HG02884 (cell line): ENCODE measurements around the gene SAMD3.
"Not testable (repeated sequence)": the region's sequence is repeated elsewhere in the genome, so short reads cannot be mapped to it uniquely, and the experiment has no call there.

ENCODE experiments used
- ATAC-seq: cut with Tn5 transposase; IDR thresholded peaks from one replicate; pipeline ENCODE4 v1.9.1; 2021; ENCODE audit warnings: mild to moderate bottlenecking, moderate library complexity; ENCODE audit not compliant: unreplicated experiment

SAMD3 gene

GRCh38 chr6:130182466-130182865 is 40.3 kb downstream of the SAMD3 start:
- ATAC-seq: no peak

GRCh38 chr6:130178692-130179091 is 44.1 kb downstream of the SAMD3 start:
- ATAC-seq: no peak

GRCh38 chr6:130176378-130176777 is 46.4 kb downstream of the SAMD3 start:
- no peak for ATAC-seq

GRCh38 chr6:130173377-130174004 is 49.3 kb downstream of the SAMD3 start:
- ATAC-seq: not testable (repeated sequence)

GRCh38 chr6:130170160-130170559 is 52.6 kb downstream of the SAMD3 start:
- not testable (repeated sequence) for ATAC-seq

GRCh38 chr6:130167655-130168054 is 55.1 kb downstream of the SAMD3 start:
- ATAC-seq: no peak

GRCh38 chr6:130164251-130164650 is 58.5 kb downstream of the SAMD3 start:
- no peak for ATAC-seq

GRCh38 chr6:130163266-130163665 is 59.5 kb downstream of the SAMD3 start:
- no peak for ATAC-seq

- ATAC-seq: no peak
These were observed 60.3 kb downstream of the SAMD3 start for GRCh38 chr6:130162421-130162820.

- ATAC-seq: no peak
These were observed 60.9 kb downstream of the SAMD3 start for GRCh38 chr6:130161683-130162404.

- no peak for ATAC-seq
These were observed 62.8 kb downstream of the SAMD3 start for GRCh38 chr6:130159956-130160355.

- ATAC-seq: no peak
These were observed 64.2 kb downstream of the SAMD3 start for GRCh38 chr6:130158548-130158947.

- ATAC-seq: no peak
These were observed 64.7 kb downstream of the SAMD3 start for GRCh38 chr6:130158056-130158455.

GRCh38 chr6:130156908-130157307 is 65.8 kb downstream of the SAMD3 start:
- ATAC-seq: no peak

- ATAC-seq: no peak
These were observed 69.7 kb downstream of the SAMD3 start for GRCh38 chr6:130152908-130153510.

GRCh38 chr6:130150906-130151305 is 71.8 kb downstream of the SAMD3 start:
- ATAC-seq: no peak

GRCh38 chr6:130149016-130149415 is 73.7 kb downstream of the SAMD3 start:
- not testable (repeated sequence) for ATAC-seq

GRCh38 chr6:130148181-130148580 is 74.6 kb downstream of the SAMD3 start:
- no peak for ATAC-seq

- ATAC-seq: no peak
These were observed 75.6 kb downstream of the SAMD3 start for GRCh38 chr6:130147111-130147510.

- ATAC-seq: no peak
These were observed 79.0 kb downstream of the SAMD3 start for GRCh38 chr6:130143709-130144108.

GRCh38 chr6:130140084-130140483 is 82.7 kb downstream of the SAMD3 start:
- no peak for ATAC-seq

- ATAC-seq: peak; percentile 24
These were observed 83.9 kb downstream of the SAMD3 start for GRCh38 chr6:130138909-130139242.
